Measurements from ENCODE around the gene MAP3K5.
"Not testable (repeated sequence)": the region's sequence is repeated elsewhere in the genome, so short reads cannot be mapped to it uniquely, and the experiment has no call there.

MAP3K5 gene

GRCh38 chr6:136792095-136792409 lies 225 bp downstream of the MAP3K5 start:
- DNase-seq, result no peak

- DNase-seq, result peak; percentile 93
These were observed 782 bp downstream of the MAP3K5 start for GRCh38 chr6:136791296-136792094.

- no peak for DNase-seq
These were observed 1.6 kb downstream of the MAP3K5 start for GRCh38 chr6:136790411-136791295.

GRCh38 chr6:136789440-136789839 lies 2.8 kb downstream of the MAP3K5 start:
- DNase-seq, result not testable (repeated sequence)

GRCh38 chr6:136788069-136788902 lies 4.0 kb downstream of the MAP3K5 start:
- peak; percentile 72 for DNase-seq

GRCh38 chr6:136787726-136788068 lies 4.6 kb downstream of the MAP3K5 start:
- DNase-seq, result no peak

- no peak for DNase-seq
These were observed 5.6 kb downstream of the MAP3K5 start for GRCh38 chr6:136786658-136787057.

- peak; percentile 74 for DNase-seq
These were observed 7.1 kb downstream of the MAP3K5 start for GRCh38 chr6:136784910-136785746.

GRCh38 chr6:136784271-136784664 lies 8.0 kb downstream of the MAP3K5 start:
- DNase-seq, result no peak

GRCh38 chr6:136783495-136784270 lies 8.6 kb downstream of the MAP3K5 start:
- peak; percentile 89 for DNase-seq

GRCh38 chr6:136783021-136783420 lies 9.3 kb downstream of the MAP3K5 start:
- no peak for DNase-seq

- no peak for DNase-seq
These were observed 10.1 kb downstream of the MAP3K5 start for GRCh38 chr6:136782021-136782770.

- no peak for DNase-seq
These were observed 11.3 kb downstream of the MAP3K5 start for GRCh38 chr6:136780972-136781371.

- DNase-seq, result no peak
These were observed 12.6 kb downstream of the MAP3K5 start for GRCh38 chr6:136779682-136780081.

- DNase-seq, result no peak
These were observed 14.6 kb downstream of the MAP3K5 start for GRCh38 chr6:136777651-136778050.

- DNase-seq, result no peak
These were observed 16.7 kb downstream of the MAP3K5 start for GRCh38 chr6:136775548-136775947.

GRCh38 chr6:136775081-136775480 lies 17.2 kb downstream of the MAP3K5 start:
- no peak for DNase-seq

GRCh38 chr6:136774228-136775041 lies 17.8 kb downstream of the MAP3K5 start:
- peak; percentile 76 for DNase-seq

GRCh38 chr6:136773473-136773796 lies 18.8 kb downstream of the MAP3K5 start:
- DNase-seq, result no peak

Measured in hematopoietic multipotent progenitor cell treated with erythropoietin and hydrocortisone succinate and interleukin-3 and kit ligand, for 6 days (in vitro differentiated cells).